Activated CD4-positive, alpha-beta T cell treated with anti-CD3 and anti-CD28 coated beads, Interleukin-2, Interleukin-6, amounts not matched to agents 100 ng/mL and 50 ng/mL, durations not matched to agents 16 hours and 8 hours (primary cell): ENCODE data around the gene OAS2.

ENCODE experiments used
- DNase-seq: peaks from one replicate; pipeline ENCODE4 v3.0.0-alpha.2; 2020

OAS2 gene

DNA sequence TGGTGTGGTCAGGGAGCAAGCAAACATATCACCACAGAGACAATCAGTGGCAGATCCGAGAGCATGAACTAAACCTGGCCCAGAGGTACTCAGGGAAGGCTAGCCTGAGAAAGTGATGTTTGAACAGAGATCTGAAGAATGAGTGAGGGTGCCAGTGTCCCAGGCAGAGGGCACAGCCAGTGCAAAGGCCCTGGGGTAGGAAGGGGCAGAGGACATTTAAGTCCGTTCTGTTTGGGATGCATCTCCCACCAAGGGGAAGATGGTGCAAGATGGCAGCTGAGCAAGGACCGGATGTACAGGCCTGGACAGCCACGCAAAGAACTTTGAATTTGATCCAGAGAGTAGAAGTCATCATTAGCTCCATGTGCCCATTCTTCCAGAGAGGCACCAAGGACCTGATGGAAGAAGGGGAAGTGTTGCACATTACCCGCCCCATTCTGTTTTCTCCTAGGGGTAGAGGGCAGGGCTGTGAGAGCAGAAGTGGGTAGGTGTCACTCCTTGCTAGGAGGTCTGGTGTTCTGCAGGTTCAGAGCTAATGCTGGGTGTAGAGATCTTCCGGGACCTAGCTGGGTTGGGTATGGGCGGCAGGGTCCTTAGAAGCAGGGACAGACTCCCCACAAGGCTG is 82.1 kb downstream of the OAS2 start:
- DNase-seq = no peak

GRCh38 chr12:113061061-113061694 is 82.9 kb downstream of the OAS2 start:
- DNase-seq = no peak
